IPS DF 6.9 (cell line): ENCODE results near the gene C1orf167.

Source experiments
- DNase-seq: peaks from one replicate; pipeline ENCODE4 v3.0.0-alpha.2; 2013; ENCODE audit warnings: low read depth, low spot score
- H3K27ac ChIP-seq: one replicate; pipeline ENCODE4 v1.5.1; 2013; ENCODE audit warnings: low read length, control low read depth
- H3K27me3 ChIP-seq: 2 replicates; pipeline ENCODE4 v1.6.1; 2013; ENCODE audit warnings: mild to moderate bottlenecking, low read length; ENCODE audit not compliant: control insufficient read depth, insufficient read depth
- H3K36me3 ChIP-seq: 2 replicates; pipeline ENCODE4 v1.6.1; 2013; ENCODE audit warnings: low read length; ENCODE audit not compliant: control insufficient read depth, insufficient read depth
- H3K4me1 ChIP-seq: 2 replicates; pipeline ENCODE4 v1.6.1; 2013; ENCODE audit warnings: low read length; ENCODE audit not compliant: control insufficient read depth, insufficient read depth
- H3K4me3 ChIP-seq: 2 replicates; pipeline ENCODE4 v1.5.1; 2013; ENCODE audit warnings: mild to moderate bottlenecking, low read length
- H3K9me3 ChIP-seq: 2 replicates; pipeline ENCODE4 v1.6.1; 2013; ENCODE audit warnings: low read length, inconsistent platforms; ENCODE audit not compliant: control insufficient read depth, insufficient read depth
- WGBS: extraction: QIAGEN DNeasy Blood & Tissue Kit; methylation state at CpG from one replicate; pipeline ENCODE4 v1.1.7; 2013; ENCODE audit warnings: mixed read lengths, missing lambda C conversion rate; ENCODE audit not compliant: insufficient read length, insufficient coverage; 5-methylcytosine and 5-hydroxymethylcytosine counted together

The C1orf167 gene, protein sequence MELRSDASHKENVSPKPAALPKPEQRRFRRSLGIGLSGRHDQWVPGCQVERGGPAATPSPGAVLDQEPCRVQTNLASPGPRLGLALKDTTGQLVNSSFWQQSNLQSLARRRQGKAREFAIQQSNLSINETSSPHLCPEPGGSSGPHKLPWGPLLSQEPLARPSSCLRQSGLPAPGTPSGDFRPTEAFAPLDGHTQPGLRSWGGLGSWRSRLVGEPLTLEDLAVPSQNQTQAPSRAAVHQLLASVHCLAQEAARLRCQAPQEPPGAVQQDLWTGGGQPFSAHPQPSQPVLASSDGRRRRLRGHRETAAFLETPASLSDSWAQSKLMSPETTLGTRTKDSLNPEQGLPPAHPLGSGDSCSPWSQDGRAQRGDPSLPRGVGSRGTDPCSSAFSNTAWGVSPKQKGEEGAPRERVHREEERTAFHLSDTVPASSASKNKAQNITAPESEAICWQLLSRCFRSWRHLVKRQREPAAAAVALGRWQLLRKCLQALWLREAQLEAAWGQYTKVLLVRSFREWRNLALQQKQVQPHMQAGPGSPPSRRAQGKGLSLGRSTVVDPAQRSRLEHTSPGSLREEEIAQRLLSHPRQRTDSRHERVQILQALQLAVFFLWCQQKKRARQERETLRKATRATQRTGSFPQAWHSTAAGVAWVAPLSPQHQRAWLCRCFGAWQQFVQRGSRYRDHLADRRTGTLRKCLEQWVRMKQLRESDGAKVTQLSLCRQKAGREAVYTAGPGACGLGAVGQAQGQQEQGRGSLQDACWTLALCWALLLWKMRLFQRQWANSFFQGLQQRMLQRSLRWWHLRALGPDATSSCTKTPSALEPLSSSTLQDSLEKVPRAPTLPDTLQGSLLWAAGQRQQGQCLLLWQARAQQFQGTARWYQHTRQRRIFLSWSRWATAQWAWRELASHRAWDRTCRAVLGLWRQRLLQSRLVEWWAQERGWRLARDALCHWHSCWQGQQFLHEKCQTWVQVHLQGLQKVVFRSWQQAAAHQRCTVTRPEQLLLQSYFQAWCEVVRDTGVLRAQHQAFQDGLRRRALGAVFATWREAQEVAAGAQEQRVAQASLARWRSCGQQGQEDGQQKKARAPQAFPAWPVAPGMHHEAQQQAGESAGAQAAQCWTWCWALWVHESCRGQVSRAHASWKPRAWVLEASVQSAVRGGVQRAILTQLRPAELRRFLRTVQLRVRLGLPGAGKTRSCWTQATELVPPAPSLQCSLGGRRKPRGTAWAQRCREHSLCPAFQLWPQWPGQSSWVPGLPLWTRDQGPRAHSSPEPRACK (N-terminal part only)

DNA sequence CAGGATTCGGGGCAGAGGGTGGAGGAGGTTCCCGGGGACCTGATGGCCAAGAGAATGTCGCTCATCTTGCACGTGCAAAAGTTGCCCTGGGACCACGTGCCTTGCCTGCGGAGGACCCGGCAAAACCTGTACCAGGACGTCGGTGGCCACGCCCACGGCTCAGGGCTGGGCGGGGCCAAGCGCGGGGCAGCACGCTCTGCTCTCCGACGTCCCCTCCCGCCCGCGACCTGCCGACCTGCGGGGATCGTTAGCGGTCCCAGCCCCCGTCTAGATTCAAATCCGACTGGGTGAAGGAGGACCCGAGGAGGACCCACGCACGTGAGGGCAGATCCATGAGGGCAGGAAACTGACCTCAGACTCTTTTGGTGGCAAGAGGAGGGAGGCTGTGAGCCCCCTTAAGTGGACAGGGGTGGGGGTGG is at the start of gene C1orf167:
TSS of gene C1orf167 (plus strand) at position 206 of the 419 bp plus-strand sequence. CDS start 2,208 bp downstream, outside the sequence.
- Histone ChIP-seq H3K4me1 (no peaks in the 10 kb centered on the region), H3K27ac (no peak within 1 kb of the TSS), H3K9me3 (no peaks in the 10 kb centered on the region), H3K36me3 (no peaks in the 10 kb centered on the region), H3K27me3 (peaks cover 8% of the 10 kb centered on the region), H3K4me3 (no peak within 1 kb of the TSS)
- no peak for DNase-seq
- no CpG with 5 or more reads among the region's 29 CpGs for WGBS

DNA sequence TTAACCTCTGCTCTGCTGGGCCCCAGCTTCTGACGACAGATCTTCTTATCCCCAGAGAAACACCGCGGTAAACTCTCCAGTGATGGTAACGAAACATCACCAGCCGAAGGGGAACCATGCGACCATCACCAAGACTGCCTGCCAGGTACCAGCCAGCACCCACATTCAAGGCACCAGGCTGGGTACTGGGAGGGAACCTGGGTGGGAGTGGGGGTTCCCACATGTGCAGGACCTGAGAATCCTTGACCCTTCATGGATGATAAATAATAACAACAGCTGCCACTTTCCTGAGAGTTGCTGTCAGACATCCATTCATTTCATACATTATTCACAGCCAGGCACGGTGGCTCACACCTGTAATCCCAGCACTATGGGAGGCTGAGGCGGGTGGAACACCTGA is 49.7 kb upstream of the C1orf167 start:
- H3K9me3 ChIP-seq: no peaks in the 10 kb centered on the region
- no peak overlapping the region for H3K27ac ChIP-seq
- H3K36me3 ChIP-seq: 0 out of 2 replicates have a peak, but pooled peaks cover 6% of the 10 kb centered on the region
- no peak for DNase-seq
- no peak overlapping the region for H3K4me3 ChIP-seq
- WGBS: no CpG with 5 or more reads among the region's 8 CpGs
- peaks cover 4% of the 10 kb centered on the region; the same call in 1 of the 2 replicates for H3K4me1 ChIP-seq
- H3K27me3 ChIP-seq: no peaks in the 10 kb centered on the region

DNA sequence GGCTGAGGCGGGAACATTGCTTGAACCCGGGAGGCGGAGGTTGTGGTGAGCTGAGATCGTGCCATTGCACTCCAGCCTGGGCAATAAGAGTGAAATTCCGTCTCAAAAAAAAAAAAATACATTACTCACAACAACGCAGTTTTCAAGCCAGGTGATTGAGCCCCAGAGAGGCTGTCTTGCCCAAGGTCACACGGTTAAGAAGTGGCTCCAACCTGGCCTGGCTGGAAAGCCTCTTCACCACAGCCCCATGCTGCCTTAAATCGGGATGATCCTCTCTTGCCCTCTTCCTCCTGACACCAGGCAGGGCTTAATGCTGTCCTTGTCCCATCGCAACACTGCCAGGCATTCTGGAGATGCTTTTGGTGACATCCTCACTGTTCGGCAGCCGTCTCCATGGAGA is 48.9 kb upstream of the C1orf167 start:
- Histone ChIP-seq H3K9me3 (no peaks in the 10 kb centered on the region), H3K27me3 (no peaks in the 10 kb centered on the region), H3K4me1 (peaks cover 2% of the 10 kb centered on the region; the same call in 1 of the 2 replicates), H3K36me3 (0 out of 2 replicates have a peak, but pooled peaks cover 6% of the 10 kb centered on the region), H3K4me3 (no peak overlapping the region), H3K27ac (no peak overlapping the region)
- WGBS: no CpG with 5 or more reads among the region's 11 CpGs
- no peak for DNase-seq

DNA sequence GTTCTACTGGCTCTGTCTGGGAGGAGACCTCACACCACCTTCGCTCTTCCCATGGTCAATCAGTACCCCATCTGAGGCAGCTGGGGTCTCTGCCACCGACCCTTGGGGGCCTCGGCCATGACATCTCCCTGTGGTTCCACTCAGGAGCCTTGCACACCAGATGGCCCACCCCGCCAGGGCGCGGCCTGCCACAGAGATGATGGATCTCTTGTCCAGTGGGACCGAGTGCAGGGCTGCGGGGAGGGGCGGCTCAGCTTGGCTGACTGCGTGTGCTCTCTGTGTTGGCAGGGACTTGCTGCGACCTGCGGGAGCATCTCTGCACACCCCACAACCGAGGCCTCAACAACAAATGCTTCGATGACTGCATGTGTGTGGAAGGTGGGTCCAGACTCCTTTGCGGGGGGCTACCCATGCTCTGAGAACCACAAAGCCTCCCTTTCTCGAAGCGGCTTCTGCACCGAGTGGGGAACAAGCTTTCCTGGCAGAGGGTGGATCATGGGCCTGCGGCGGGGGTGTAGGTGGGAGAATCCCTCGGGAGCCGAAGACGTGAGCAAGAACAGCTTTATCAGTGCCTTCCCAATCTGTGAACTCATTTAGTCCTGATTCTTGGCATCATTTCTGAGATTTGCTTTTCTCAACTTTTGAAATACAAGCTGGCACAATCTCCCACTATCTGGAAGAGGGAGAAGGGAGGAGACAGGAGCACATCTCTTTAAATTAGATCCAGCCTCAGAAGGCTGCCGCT is 47.0 kb upstream of the C1orf167 start:
- H3K4me1 ChIP-seq: peaks cover 2% of the 10 kb centered on the region; the same call in 1 of the 2 replicates
- H3K27ac ChIP-seq: no peak overlapping the region
- no peak overlapping the region for H3K4me3 ChIP-seq
- WGBS: no CpG with 5 or more reads among the region's 24 CpGs
- no peaks in the 10 kb centered on the region for H3K27me3 ChIP-seq
- DNase-seq: no peak
- H3K36me3 ChIP-seq: 0 out of 2 replicates have a peak, but pooled peaks cover 6% of the 10 kb centered on the region
- H3K9me3 ChIP-seq: no peaks in the 10 kb centered on the region

DNA sequence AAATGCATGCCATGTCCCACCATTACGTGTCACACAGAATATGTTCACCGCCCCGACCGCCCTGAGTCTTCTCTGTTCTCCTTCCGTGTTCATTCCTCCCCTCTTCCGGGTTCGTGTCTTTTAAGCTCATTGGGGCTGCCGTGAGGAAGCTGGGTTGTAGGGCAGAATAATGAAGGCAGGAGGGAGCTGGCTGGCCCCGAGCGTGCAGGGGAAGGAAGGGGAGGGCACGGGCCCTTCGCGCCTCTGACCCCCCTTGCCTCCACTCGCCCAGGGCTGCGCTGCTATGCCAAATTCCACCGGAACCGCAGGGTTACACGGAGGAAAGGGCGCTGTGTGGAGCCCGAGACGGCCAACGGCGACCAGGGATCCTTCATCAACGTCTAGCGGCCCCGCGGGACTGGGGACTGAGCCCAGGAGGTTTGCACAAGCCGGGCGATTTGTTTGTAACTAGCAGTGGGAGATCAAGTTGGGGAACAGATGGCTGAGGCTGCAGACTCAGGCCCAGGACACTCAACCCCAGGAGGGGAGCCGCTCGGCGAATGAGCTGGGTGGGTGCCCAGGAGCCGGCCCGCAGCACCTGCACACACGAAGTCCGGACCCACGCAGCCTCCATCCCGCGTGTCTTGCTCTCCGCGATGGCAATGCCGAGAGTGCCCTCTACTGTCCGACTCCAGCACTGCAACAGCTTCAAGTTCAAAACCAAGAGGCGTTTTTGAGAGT is 42.5 kb upstream of the C1orf167 start:
- no CpG with 5 or more reads among the region's 44 CpGs for WGBS
- Histone ChIP-seq H3K4me1 (no peaks in the 10 kb centered on the region; the same call in 1 of the 2 replicates), H3K27ac (no peak overlapping the region), H3K36me3 (no peaks in the 10 kb centered on the region), H3K9me3 (no peaks in the 10 kb centered on the region), H3K27me3 (no peaks in the 10 kb centered on the region), H3K4me3 (0 out of 2 replicates have a peak overlapping the region, but pooled peaks have one; percentile 0)
- DNase-seq: no peak

DNA sequence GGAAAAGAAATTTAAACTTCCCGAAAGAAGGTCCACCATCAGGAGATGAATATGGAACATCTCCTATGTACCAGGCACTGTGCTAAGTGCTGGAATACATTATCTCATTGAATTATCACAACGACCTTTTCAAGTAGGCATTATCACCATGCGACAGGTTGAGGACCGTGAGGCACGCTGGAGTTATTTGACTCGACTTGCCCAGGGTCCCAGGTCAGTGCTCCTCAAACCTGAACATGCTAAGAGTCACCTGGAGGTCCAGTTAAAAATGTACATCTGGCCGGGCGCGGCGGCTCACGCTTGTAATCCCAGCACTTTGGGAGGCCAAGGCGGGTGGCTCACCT is 42.0 kb upstream of the C1orf167 start:
- Histone ChIP-seq H3K27me3 (no peaks in the 10 kb centered on the region), H3K9me3 (no peaks in the 10 kb centered on the region), H3K27ac (no peak overlapping the region), H3K4me1 (no peaks in the 10 kb centered on the region; the same call in 1 of the 2 replicates), H3K36me3 (no peaks in the 10 kb centered on the region), H3K4me3 (no peak overlapping the region)
- WGBS: no CpG with 5 or more reads among the region's 12 CpGs
- no peak for DNase-seq

DNA sequence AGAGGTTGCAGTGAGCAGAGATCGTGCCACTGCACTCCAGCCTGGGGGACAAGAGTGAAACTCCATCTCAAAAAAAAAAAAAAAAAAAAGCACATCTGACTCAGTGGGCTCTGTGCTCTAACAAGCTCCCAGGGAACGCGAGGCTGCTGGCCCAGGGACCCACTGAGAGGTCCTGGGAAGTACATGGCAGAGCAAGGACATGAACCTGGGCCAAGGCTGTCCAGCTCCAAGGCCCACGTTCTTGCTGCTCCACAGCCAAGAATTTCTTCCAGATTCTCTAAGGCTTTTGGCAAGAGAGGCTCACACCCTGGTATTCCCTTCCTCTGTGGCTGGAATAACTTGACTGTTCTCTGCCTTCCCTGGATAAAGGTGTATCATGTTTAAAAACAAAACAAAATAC is 41.5 kb upstream of the C1orf167 start:
- no peaks in the 10 kb centered on the region; the same call in 1 of the 2 replicates for H3K4me1 ChIP-seq
- WGBS: no CpG with 5 or more reads among the region's 4 CpGs
- no peaks in the 10 kb centered on the region for H3K27me3 ChIP-seq
- H3K9me3 ChIP-seq: no peaks in the 10 kb centered on the region
- H3K27ac ChIP-seq: no peak overlapping the region
- no peak overlapping the region for H3K4me3 ChIP-seq
- H3K36me3 ChIP-seq: no peaks in the 10 kb centered on the region
- DNase-seq: no peak

DNA sequence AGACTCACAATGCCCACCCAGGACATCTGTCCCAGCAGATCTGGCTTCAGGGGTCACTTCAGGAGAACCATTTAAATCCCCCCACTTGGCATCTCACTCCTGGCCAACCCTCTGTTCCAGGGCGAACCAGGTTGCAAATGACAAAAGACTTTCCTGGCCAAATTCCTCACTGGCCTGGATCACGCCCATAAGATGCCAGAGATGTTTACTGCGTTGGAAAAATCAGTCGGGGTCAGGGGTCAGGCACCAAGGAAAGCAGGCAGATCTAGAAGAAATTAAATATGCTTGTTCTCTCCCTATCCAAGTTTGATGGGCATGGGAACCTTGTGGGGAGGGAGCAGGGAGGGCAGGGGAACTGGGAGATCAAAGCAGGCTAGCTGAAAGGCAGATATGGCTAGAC is 40.7 kb upstream of the C1orf167 start:
- H3K27ac ChIP-seq: no peak overlapping the region
- H3K4me3 ChIP-seq: no peak overlapping the region
- H3K27me3 ChIP-seq: no peaks in the 10 kb centered on the region
- no peaks in the 10 kb centered on the region for H3K9me3 ChIP-seq
- H3K36me3 ChIP-seq: no peaks in the 10 kb centered on the region
- whole genome bisulfite sequencing: no CpG with 5 or more reads among the region's 4 CpGs
- DNase-seq: no peak
- H3K4me1 ChIP-seq: no peaks in the 10 kb centered on the region; the same call in none of the 2 replicates

DNA sequence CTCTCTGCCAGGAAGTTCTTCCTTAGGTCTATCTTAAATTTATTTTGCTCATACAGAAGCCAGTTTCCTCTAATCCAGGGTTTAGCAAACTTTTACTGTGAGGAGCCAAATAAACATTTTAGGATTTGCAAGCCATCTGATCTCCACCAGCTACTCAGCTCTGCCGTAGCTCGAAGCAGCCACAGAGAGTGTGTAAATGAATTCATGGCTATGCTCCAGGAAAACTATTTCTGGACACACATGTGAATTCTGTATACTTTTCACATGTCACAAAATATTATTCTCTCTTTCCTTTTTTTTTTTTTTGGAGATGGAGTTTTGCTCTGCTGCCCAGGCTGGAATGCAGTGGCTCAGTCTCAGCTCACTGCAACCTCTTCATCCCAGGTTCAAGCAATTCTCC is 39.5 kb upstream of the C1orf167 start:
- no CpG with 5 or more reads among the region's 2 CpGs for WGBS
- no peaks in the 10 kb centered on the region; the same call in none of the 2 replicates for H3K4me1 ChIP-seq
- no peak overlapping the region for H3K27ac ChIP-seq
- DNase-seq: no peak
- no peaks in the 10 kb centered on the region for H3K9me3 ChIP-seq
- H3K27me3 ChIP-seq: no peaks in the 10 kb centered on the region
- no peak overlapping the region for H3K4me3 ChIP-seq
- H3K36me3 ChIP-seq: no peaks in the 10 kb centered on the region
